ENCODE measurements around the gene TMSB4X.

The TMSB4X gene

GRCh38 chrX:13024986-13025385, 50.1 kb downstream of the TMSB4X start:
- DNase-seq (ENCODE audit: low read depth in 2 of 2) = no peak

Measured in stimulated activated CD8-positive, alpha-beta memory T cell treated with anti-CD3 and anti-CD28 coated beads, Interleukin-7, amount 100 ng/mL, for 4 hours (primary cell).